ENCODE results near the gene CD79A.

Gene CD79A

DNA sequence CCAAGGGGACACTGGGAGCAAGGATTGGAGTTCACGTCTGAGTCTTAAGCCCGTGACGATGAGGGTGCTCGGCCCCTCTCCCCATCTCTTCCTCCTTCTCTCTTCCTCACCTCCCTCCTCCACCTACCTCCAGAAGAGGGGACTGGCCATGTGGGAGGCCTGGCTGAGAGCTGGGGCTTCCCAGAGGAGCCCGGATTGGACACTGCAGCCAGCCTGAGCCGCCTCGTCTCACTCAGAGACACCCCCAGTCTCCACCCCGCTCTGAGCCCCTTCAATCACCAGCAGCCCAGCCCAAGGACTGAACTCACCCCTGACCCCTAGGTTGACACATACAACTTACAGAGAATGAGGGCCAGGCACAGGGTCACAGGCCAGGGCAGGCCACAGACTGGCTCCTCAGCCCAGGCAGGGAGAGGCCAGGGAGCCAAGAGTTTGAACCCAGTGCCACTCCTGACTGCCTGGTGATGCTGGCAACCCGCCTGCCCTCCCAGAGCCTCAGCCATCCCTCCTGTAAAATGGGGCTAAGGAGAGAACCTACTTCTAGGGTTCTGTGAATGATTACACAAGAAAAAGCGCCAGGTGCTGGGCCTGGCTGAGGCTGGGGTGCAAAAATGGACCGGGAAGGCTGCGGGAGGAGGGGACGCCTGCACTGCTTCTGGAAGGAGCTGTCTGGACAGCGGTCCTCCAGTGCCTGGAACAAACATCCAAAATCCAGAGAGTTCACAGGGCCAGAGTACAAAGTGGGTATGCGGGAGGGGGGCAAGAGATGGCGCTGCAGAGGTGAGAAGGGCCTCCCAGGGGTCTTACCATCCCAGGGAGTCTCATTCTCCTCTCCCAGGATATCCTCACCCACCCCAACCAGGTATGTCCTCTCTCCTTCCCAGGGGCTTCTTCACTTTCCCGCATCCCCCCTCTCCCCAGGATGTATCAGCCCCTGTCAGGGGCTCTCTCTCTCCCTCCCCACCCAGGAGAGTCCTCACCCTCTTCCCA, 1.1 kb downstream of the CD79A start:
- peaks cover 11% of the 10 kb centered on the region for H3K27me3 Mint-ChIP-seq (ENCODE audit: low read depth)

GRCh38 chr19:41879080-41879479, 2.0 kb downstream of the CD79A start:
- Mint-ChIP-seq H3K36me3 (ENCODE audit: low read depth) (no peaks in the 10 kb centered on the region), H3K27me3 (ENCODE audit: low read depth) (peaks cover 15% of the 10 kb centered on the region), H3K27ac (no peak overlapping the region), H3K9me3 (no peaks in the 10 kb centered on the region), H3K4me3 (no peak overlapping the region), H3K4me1 (no peaks in the 10 kb centered on the region)
- TF ChIP-seq CTCF (IDR thresholded peaks at IDR 0.05; ENCODE audit: unreplicated experiment in 3 of 3) = no peak

More for the DNA sequence above, 1.1 kb downstream of the CD79A start:
- Mint-ChIP-seq H3K4me1 (no peaks in the 10 kb centered on the region), H3K27ac (no peak overlapping the region), H3K36me3 (ENCODE audit: low read depth) (no peaks in the 10 kb centered on the region), H3K9me3 (no peaks in the 10 kb centered on the region), H3K4me3 (no peak overlapping the region)
- TF ChIP-seq CTCF (IDR thresholded peaks at IDR 0.05; ENCODE audit: unreplicated experiment in 3 of 3) = no peak

- Mint-ChIP-seq H3K9me3 (no peaks in the 10 kb centered on the region), H3K36me3 (ENCODE audit: low read depth) (no peaks in the 10 kb centered on the region), H3K27ac (no peak overlapping the region), H3K27me3 (ENCODE audit: low read depth) (peaks cover 15% of the 10 kb centered on the region), H3K4me3 (peak overlapping the region; percentile 35 to 68 (median 49)), H3K4me1 (peaks cover 2% of the 10 kb centered on the region)
- TF ChIP-seq CTCF (IDR thresholded peaks at IDR 0.05; ENCODE audit: unreplicated experiment in 3 of 3) = no peak
These were observed 2.7 kb downstream of the CD79A start for GRCh38 chr19:41879670-41880328.

DNA sequence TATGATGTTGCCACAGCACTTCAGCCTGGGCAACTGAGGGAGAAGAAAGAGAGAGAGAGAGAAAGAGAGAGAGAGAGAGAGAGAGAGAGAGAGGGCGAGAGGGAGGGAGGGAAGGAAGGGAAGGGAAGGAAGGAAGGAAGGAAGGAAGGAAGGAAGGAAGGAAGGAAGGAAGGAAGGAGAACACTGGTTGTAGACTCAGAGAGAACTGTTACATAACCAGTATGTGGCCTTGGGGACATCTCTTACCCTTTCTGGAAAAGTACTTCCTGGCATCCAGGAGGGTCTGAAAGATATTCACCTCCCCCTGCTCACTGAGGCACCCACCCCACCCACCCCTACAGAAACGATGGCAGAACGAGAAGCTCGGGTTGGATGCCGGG, 3.2 kb downstream of the CD79A start:
- H3K9me3 Mint-ChIP-seq = no peaks in the 10 kb centered on the region
- peaks cover 15% of the 10 kb centered on the region for H3K27me3 Mint-ChIP-seq (ENCODE audit: low read depth)
- peak overlapping the region; percentile 35 to 68 (median 49) for H3K4me3 Mint-ChIP-seq
- peaks cover 6% of the 10 kb centered on the region for H3K4me1 Mint-ChIP-seq
- no peak overlapping the region for H3K27ac Mint-ChIP-seq
- TF ChIP-seq CTCF (IDR thresholded peaks at IDR 0.05; ENCODE audit: unreplicated experiment in 3 of 3) = no peak
- H3K36me3 Mint-ChIP-seq (ENCODE audit: low read depth) = no peaks in the 10 kb centered on the region

- H3K27ac Mint-ChIP-seq = peak within 1 kb of the TSS; percentile 72 to 98 (median 90)
- H3K4me3 Mint-ChIP-seq = peak within 1 kb of the TSS; percentile 97 to 100 (median 99)
- peaks cover 12% of the 10 kb centered on the region for H3K27me3 Mint-ChIP-seq (ENCODE audit: low read depth)
- no peak for TF ChIP-seq CTCF (IDR thresholded peaks at IDR 0.05; ENCODE audit: unreplicated experiment in 3 of 3)
- H3K9me3 Mint-ChIP-seq = no peaks in the 10 kb centered on the region
- no peaks in the 10 kb centered on the region for H3K36me3 Mint-ChIP-seq (ENCODE audit: low read depth)
- H3K4me1 Mint-ChIP-seq = peaks cover 11% of the 10 kb centered on the region
These were observed 5.7 kb downstream of the CD79A start, which contains the start of gene ARHGEF1 for GRCh38 chr19:41882568-41883462. TSS of gene ARHGEF1 (plus strand) at chr19:41883184. CDS start at chr19:41888083, 4,899 bp downstream.
